T-cell (primary cell): ENCODE measurements around the gene ZGRF1. TPM values are rescaled to one million over a fixed set of nuclear protein-coding genes. Genes with fewer than 3 reads are reported as not detected.

Source experiments
- ATAC-seq, 4 experiments: fragments of 200-7000 bp in 3 of 4; fragments of 150-1000 bp in 1 of 4; cut with Tn5 transposase; replicated peaks in 1 of 4; 1 replicate in 3 of 4; 2 replicates in 1 of 4; pipeline ENCODE4 v1.10.0; 2021; ENCODE audit warnings: moderate library complexity in 3 of 4, mild to moderate bottlenecking in 2 of 4, moderate number of reproducible peaks in 1 of 4
- CTCF ChIA-PET, 2 donors: fragments of 300-600 bp; sonication (Branson Sonifier 250); formaldehyde crosslinking; loops; one replicate each; lab custom pipeline; 2022; ENCODE audit warnings: antibody characterized with exemption in 2 of 2; lab: Charles Lee
- POLR2A ChIA-PET, 2 donors: fragments of 300-600 bp; sonication (Branson Sonifier 250); formaldehyde crosslinking; loops; one replicate each; lab custom pipeline; 2022; ENCODE audit warnings: antibody characterized with exemption in 2 of 2; lab: Charles Lee
- DNase-seq, 35 experiments: peaks; one replicate each; pipeline versions ENCODE4 v3.0.0 to v3.0.0-alpha.2; 2013 to 2023
- H3K27ac ChIP-seq: one replicate; pipeline ENCODE4 v1.5.1; 2013; ENCODE audit warnings: low read length
- H3K27me3 ChIP-seq, 2 experiments: replicated peaks in 1 of 2; 1 replicate in 1 of 2; 2 replicates in 1 of 2; pipeline versions ENCODE4 v1.6.1 to v1.7.0; 2013; ENCODE audit warnings: low read length in 1 of 2, mixed read lengths in 1 of 2; ENCODE audit not compliant: control insufficient read depth in 2 of 2, insufficient read depth in 2 of 2; ENCODE audit errors: extremely low read depth in 1 of 2
- H3K36me3 ChIP-seq, 2 donors: 1 replicate in 1 of 2; 2 replicates in 1 of 2; pipeline versions ENCODE4 v1.6.1 to v1.7.0; 2013; ENCODE audit warnings: low read length in 1 of 2; ENCODE audit not compliant: control insufficient read depth in 2 of 2, insufficient read depth in 1 of 2; ENCODE audit errors: extremely low read depth in 1 of 2
- H3K4me1 ChIP-seq, 2 experiments: 1 replicate in 1 of 2; 2 replicates in 1 of 2; pipeline versions ENCODE4 v1.6.1 to v1.7.0; 2013; ENCODE audit warnings: low read length in 2 of 2, mixed read lengths in 1 of 2; ENCODE audit not compliant: insufficient read depth in 2 of 2, control insufficient read depth in 1 of 2; ENCODE audit errors: extremely low read depth in 1 of 2
- H3K4me3 ChIP-seq, 2 donors: 1 replicate in 1 of 2; 2 replicates in 1 of 2; pipeline versions ENCODE4 v1.5.1 to v1.7.0; 2013; ENCODE audit warnings: mild to moderate bottlenecking in 2 of 2, low read length in 1 of 2, moderate library complexity in 1 of 2; ENCODE audit not compliant: control insufficient read depth in 1 of 2; ENCODE audit errors: extremely low read depth in 1 of 2
- H3K9me3 ChIP-seq: 2 replicates; pipeline ENCODE4 v1.7.0; 2013
- H3K27ac Mint-ChIP-seq, 2 donors: one replicate each; pipeline ENCODE4 v1.8.0; 2020 to 2021; ENCODE audit warnings: mild to moderate bottlenecking in 2 of 2, mixed read lengths in 2 of 2
- H3K27me3 Mint-ChIP-seq, 2 donors: one replicate each; pipeline ENCODE4 v1.8.0; 2021 to 2022; ENCODE audit warnings: mixed read lengths in 2 of 2
- H3K36me3 Mint-ChIP-seq: one replicate; pipeline ENCODE4 v1.8.0; 2021; ENCODE audit warnings: mixed read lengths
- H3K4me1 Mint-ChIP-seq, 3 donors: one replicate each; pipeline ENCODE4 v1.8.0; 2020 to 2022; ENCODE audit warnings: mixed read lengths in 3 of 3, mild to moderate bottlenecking in 1 of 3
- H3K4me3 Mint-ChIP-seq, 3 donors: one replicate each; pipeline ENCODE4 v1.8.0; 2020 to 2022; ENCODE audit warnings: mild to moderate bottlenecking in 3 of 3, mixed read lengths in 3 of 3, moderate library complexity in 3 of 3
- H3K9me3 Mint-ChIP-seq, 3 donors: one replicate each; pipeline ENCODE4 v1.8.0; 2020 to 2022; ENCODE audit warnings: mixed read lengths in 3 of 3
- WGBS: methylation state at CpG from one replicate; pipeline ENCODE4 v1.1.5; 2013; ENCODE audit warnings: missing lambda C conversion rate; ENCODE audit not compliant: insufficient coverage; 5-methylcytosine and 5-hydroxymethylcytosine counted together
- total RNA-seq, 35 experiments: library from RNA in 6 of 35; stranded (reverse) in 6 of 35; fragments of 120-200 nt in 1 of 35; gene quantifications; one replicate each; pipeline versions ENCODE4 v1.2.1 to v1.2.4 and lab custom pipeline; 2013 to 2026

Gene ZGRF1
- total RNA-seq, 5 donors from 2014 or later (not counting 1 experiment from before 2014, with no cell fraction given): 7.0 to 11.1 (median 7.9) TPM

DNA sequence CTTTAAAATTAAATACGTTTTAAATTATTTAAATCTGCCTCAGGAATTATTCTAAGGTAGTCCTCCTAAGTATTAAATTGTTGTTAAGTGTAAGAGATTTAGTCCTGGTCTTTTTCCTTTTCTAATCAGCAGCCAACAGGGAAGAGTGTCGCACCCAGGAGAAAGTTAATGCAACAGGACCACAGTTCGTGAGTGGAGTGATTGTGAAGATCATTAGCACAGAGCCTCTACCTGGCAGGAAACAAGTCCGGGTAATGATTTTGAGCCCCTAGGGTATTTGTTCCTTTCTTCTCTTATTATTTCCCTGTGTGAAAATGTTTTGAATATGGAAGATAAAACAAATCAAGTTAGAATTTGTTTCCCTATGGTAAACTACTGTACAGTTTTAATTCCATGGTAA lies 13.6 kb upstream of the ZGRF1 start:
- Mint-ChIP-seq H3K9me3 (no peaks in the 10 kb centered on the region), H3K27ac (no peak overlapping the region), H3K4me3 (no peak overlapping the region), H3K4me1 (no peaks in the 10 kb centered on the region), H3K36me3 (peaks cover 38% of the 10 kb centered on the region), H3K27me3 (no peaks in the 10 kb centered on the region)
- peaks cover 8 to 72% of the 10 kb centered on the region in 2 donors for H3K36me3 ChIP-seq
- ATAC-seq (no peak), DNase-seq (no peak)
- H3K27ac ChIP-seq: no peak overlapping the region
- no peaks in the 10 kb centered on the region for H3K4me1 ChIP-seq
- ChIA-PET CTCF (no interaction called here), POLR2A (no interaction called here)
- no peak overlapping the region for H3K4me3 ChIP-seq
- H3K27me3 ChIP-seq: no peaks in the 10 kb centered on the region
- WGBS: no CpG with 5 or more reads among the region's 4 CpGs
- no peaks in the 10 kb centered on the region for H3K9me3 ChIP-seq

- ChIA-PET POLR2A (no interaction called here), CTCF (interaction anchor here in 1 of 2 donors (0.7 kb wide), 1 partner anchor 374 kb away, joined by 3 read pairs; no protein-coding TSS in a partner anchor)
- H3K27ac ChIP-seq: no peak overlapping the region
- no CpG with 5 or more reads among the region's 2 CpGs for WGBS
- H3K9me3 ChIP-seq: no peaks in the 10 kb centered on the region
- DNase-seq (no peak), ATAC-seq (no peak)
- no peaks in the 10 kb centered on the region for H3K4me1 ChIP-seq
- Mint-ChIP-seq H3K27me3 (no peaks in the 10 kb centered on the region), H3K27ac (no peak overlapping the region), H3K4me3 (no peak overlapping the region), H3K9me3 (no peaks in the 10 kb centered on the region), H3K36me3 (peaks cover 33% of the 10 kb centered on the region), H3K4me1 (no peaks in the 10 kb centered on the region)
- peaks cover 8 to 65% of the 10 kb centered on the region in 2 donors for H3K36me3 ChIP-seq
- H3K4me3 ChIP-seq: no peak overlapping the region
- H3K27me3 ChIP-seq: no peaks in the 10 kb centered on the region
These were observed 12.3 kb upstream of the ZGRF1 start for GRCh38 chr4:112649055-112649408.

GRCh38 chr4:112648263-112649054 lies 11.8 kb upstream of the ZGRF1 start:
- Mint-ChIP-seq H3K4me3 (no peak overlapping the region), H3K9me3 (no peaks in the 10 kb centered on the region), H3K27me3 (no peaks in the 10 kb centered on the region), H3K27ac (no peak overlapping the region), H3K4me1 (peaks cover 0 to 2% (median 0%) of the 10 kb centered on the region in 3 donors), H3K36me3 (peaks cover 30% of the 10 kb centered on the region)
- no peaks in the 10 kb centered on the region for H3K27me3 ChIP-seq
- H3K9me3 ChIP-seq: no peaks in the 10 kb centered on the region
- ChIA-PET CTCF (interaction anchor here in 1 of 2 donors (0.7 kb wide), 1 partner anchor 375 kb away, joined by 3 read pairs; no protein-coding TSS in a partner anchor), POLR2A (no interaction called here)
- ATAC-seq (no peak), DNase-seq (no peak)
- H3K4me3 ChIP-seq: no peak overlapping the region
- peaks cover 8 to 59% of the 10 kb centered on the region in 2 donors for H3K36me3 ChIP-seq
- WGBS: no CpG with 5 or more reads among the region's 3 CpGs
- no peak overlapping the region for H3K27ac ChIP-seq
- no peaks in the 10 kb centered on the region for H3K4me1 ChIP-seq

DNA sequence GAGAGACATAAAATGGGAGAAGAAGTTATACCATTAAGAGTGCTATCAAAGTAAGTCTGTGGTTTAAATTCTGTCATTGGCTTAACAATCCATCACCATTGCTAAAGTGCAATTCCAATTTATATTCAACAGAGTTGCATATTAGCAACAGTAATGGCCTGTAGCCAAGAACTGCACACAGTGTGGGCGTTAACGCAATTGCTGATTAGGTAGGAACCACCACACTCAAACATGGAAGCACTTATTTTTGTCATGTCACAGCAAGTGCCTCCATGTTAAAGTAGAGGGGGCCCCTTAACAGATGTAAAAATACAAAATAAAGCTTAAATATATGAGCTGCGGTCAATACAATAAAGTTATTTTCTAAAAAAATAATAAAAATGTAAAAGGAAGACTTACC lies 11.1 kb upstream of the ZGRF1 start:
- Mint-ChIP-seq H3K4me3 (no peak overlapping the region), H3K36me3 (peaks cover 35% of the 10 kb centered on the region), H3K27me3 (no peaks in the 10 kb centered on the region), H3K4me1 (peaks cover 3 to 9% (median 6%) of the 10 kb centered on the region in 3 donors), H3K27ac (no peak overlapping the region), H3K9me3 (no peaks in the 10 kb centered on the region)
- ChIA-PET POLR2A (no interaction called here), CTCF (interaction anchor here in 1 of 2 donors (0.6 kb wide), 1 partner anchor 118 kb away, joined by 3 read pairs; no protein-coding TSS in a partner anchor)
- peaks cover 8 to 55% of the 10 kb centered on the region in 2 donors for H3K36me3 ChIP-seq
- H3K4me3 ChIP-seq: no peak overlapping the region
- no peaks in the 10 kb centered on the region for H3K4me1 ChIP-seq
- no peak for DNase-seq
- ATAC-seq: no peak
- no peak overlapping the region for H3K27ac ChIP-seq
- WGBS: no CpG with 5 or more reads among the region's 3 CpGs
- no peaks in the 10 kb centered on the region for H3K27me3 ChIP-seq
- no peaks in the 10 kb centered on the region for H3K9me3 ChIP-seq

GRCh38 chr4:112646632-112647537 lies 10.2 kb upstream of the ZGRF1 start:
- H3K27ac Mint-ChIP-seq: peak overlapping the region in 1 of 2 donors; percentile 24
- H3K36me3 Mint-ChIP-seq: peaks cover 34% of the 10 kb centered on the region
- no peaks in the 10 kb centered on the region for H3K27me3 Mint-ChIP-seq
- ATAC-seq (no peak), DNase-seq (no peak)
- no peaks in the 10 kb centered on the region for H3K27me3 ChIP-seq
- no peak overlapping the region for H3K27ac ChIP-seq
- no CpG with 5 or more reads among the region's 6 CpGs for WGBS
- H3K4me1 ChIP-seq: peaks cover 0 to under 1% of the 10 kb centered on the region in 2 experiments
- peaks cover 8 to 53% of the 10 kb centered on the region in 2 donors for H3K36me3 ChIP-seq
- no peaks in the 10 kb centered on the region for H3K9me3 ChIP-seq
- no peaks in the 10 kb centered on the region for H3K9me3 Mint-ChIP-seq
- H3K4me3 ChIP-seq: no peak overlapping the region
- POLR2A ChIA-PET: no interaction called here
- peaks cover 11 to 17% (median 13%) of the 10 kb centered on the region in 3 donors for H3K4me1 Mint-ChIP-seq
- no peak overlapping the region for H3K4me3 Mint-ChIP-seq
- CTCF ChIA-PET: interaction anchor here in 1 of 2 donors (0.6 kb wide), 1 partner anchor 119 kb away, joined by 3 read pairs; no protein-coding TSS in a partner anchor
